HepG2 (cell line): ENCODE data around the gene CDT1. TPM values are rescaled to one million over a fixed set of nuclear protein-coding genes. Genes with fewer than 3 reads are reported as not detected.

Experiments
- ATF2 ChIP-seq: sonication (generic); formaldehyde crosslinking; IDR thresholded peaks from 2 replicates; pipeline ENCODE4 v1.4.0; 2020; ENCODE audit warnings: missing genetic modification reagents
- DBP ChIP-seq: sonication (generic); formaldehyde crosslinking; IDR thresholded peaks from 2 replicates; pipeline ENCODE4 v1.4.0; 2020; ENCODE audit warnings: missing genetic modification reagents; ENCODE audit errors: not compliant biosample characterization
- MYPOP ChIP-seq: sonication (generic); formaldehyde crosslinking; IDR thresholded peaks from 2 replicates; pipeline ENCODE4 v1.8.1; 2023; ENCODE audit warnings: mild to moderate bottlenecking, moderate library complexity, missing genetic modification reagents
- ZNF20 ChIP-seq: sonication (generic); formaldehyde crosslinking; IDR thresholded peaks from 2 replicates; pipeline ENCODE4 v1.4.0; 2020; ENCODE audit warnings: mild to moderate bottlenecking, moderate library complexity, missing genetic modification reagents
- ZNF354B ChIP-seq: sonication (generic); formaldehyde crosslinking; IDR thresholded peaks from 2 replicates; pipeline ENCODE4 v1.8.0; 2022; ENCODE audit warnings: mild to moderate bottlenecking, missing genetic modification reagents
- polyA plus RNA-seq, 8 experiments: library from polyadenylated mRNA; depleted of rRNA in 3 of 8; stranded (reverse) in 7 of 8; unstranded in 1 of 8; fragments of >200 nt; fragmentation: Illumina TruSeq in 4 of 8; extraction: Trizol in 4 of 8; gene quantifications; 2 replicates each; pipeline versions ENCODE4 v1.2.1 to v1.2.3, GENCODE V29; 2011 to 2016; ENCODE audit warnings: low read depth in 4 of 8, missing spikeins in 1 of 8, mixed read lengths in 1 of 8; ENCODE audit not compliant: insufficient read depth in 1 of 8
- total RNA-seq, 5 experiments: library from RNA; depleted of rRNA; stranded (reverse); fragments of >200 nt; fragmentation: Illumina TruSeq; extraction: Trizol; gene quantifications; 2 replicates each; pipeline ENCODE4 v1.2.3, GENCODE V29; 2016; ENCODE audit warnings: low read depth in 1 of 5

CDT1 gene
- total and polyA plus RNA-seq, 2 of the 13 experiments (the other 11 are each of a cell fraction or from before 2014, with no cell fraction given), result 23.1 to 23.8 TPM

- TF ChIP-seq MYPOP (CRISPR knock-in tag), result peak; percentile 92
- peak; percentile 35; the same call in 1 of the 2 replicates for TF ChIP-seq ATF2 (CRISPR knock-in tag)
- TF ChIP-seq ZNF354B (CRISPR knock-in tag), result peak; percentile 17; the same call in 1 of the 2 replicates
- TF ChIP-seq DBP (CRISPR knock-in tag), result no peak
- TF ChIP-seq ZNF20, result 0 out of 2 replicates have a peak, but pooled peaks have one; percentile 44
Observed at GRCh38 chr16:88811769-88812512, 8.4 kb downstream of the CDT1 start, which contains the start of gene APRT (continued).
